NCI-H526 (cell line): ENCODE measurements around the gene SMC3.
A peak's percentile ranks its signal among the peaks of the same experiment; 100 is the strongest.

ENCODE experiments used
- DNase-seq, 2 experiments: peaks; one replicate each; lab custom pipeline; 2025; lab: John Stamatoyannopoulos, UW

SMC3 gene

DNA sequence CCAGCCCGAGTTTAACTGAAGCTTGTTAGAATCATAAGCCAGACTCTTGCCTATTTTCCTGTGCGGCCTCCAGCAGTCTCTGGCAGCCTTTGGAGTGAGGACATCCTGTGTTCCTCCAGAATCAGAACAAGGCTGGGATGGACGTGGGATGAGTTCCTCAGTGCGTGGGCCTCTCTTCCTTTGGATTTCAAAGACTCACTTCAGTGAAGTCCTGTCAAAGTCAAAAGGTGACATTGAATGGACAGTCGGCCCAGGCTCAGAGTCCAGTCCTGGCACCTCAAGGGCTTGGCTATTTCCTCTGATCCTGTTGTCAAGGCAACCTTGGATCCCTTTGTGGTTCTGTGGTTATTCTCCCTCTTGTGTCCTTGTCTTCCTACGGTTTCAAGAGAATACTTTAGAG, 21.4 kb upstream of the SMC3 start:
- DNase-seq = no peak

GRCh38 chr10:110546499-110547110, 20.9 kb upstream of the SMC3 start:
- DNase-seq = no peak

DNA sequence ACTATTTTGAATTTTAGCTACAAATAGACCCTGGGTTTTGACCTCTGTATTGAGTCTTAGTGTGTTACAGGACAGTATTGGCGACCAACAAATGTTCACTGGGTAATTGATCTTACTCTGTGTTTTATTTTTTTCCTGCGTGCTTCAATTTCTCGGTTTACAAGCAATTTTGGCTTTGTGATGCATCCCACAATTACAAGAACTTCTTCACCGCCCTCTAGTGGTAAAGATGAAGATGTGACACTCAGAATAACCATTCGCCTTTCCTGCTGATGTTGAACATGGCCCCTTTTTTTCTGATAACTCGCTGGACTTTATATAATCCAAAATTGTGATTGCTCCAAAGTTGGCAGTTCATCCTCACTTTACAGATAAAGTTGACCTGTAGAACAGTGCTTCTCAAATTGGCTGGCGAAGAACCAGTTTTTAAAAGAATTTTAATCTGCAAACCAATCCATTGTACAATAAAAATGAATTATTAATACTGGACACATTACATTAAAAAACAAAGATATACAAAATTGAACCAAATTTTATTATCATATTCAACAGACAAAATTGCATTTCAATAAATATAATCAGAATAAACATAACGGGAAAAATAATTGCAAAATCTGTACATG, 20.2 kb upstream of the SMC3 start:
- peak; percentile 28 to 55 for DNase-seq

DNA sequence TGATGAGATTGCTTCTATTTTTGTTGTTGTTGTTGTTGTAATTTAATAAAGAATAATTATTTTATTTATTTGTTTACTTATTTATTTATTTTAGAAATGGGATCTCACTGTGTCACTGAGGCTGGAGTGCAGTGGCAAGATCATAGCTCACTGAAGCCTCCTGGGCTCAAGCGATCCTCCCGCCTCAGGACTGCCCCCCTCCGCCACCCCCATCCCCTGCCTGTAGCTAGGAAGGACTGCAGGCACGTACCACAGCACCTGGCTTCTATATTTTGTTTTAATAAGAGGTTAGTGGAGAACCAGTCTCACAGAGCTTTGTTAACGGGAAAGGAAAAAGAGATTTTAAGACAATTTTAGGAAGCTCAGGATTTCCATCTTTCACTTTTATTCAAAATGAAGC, 19.5 kb upstream of the SMC3 start:
- no peak for DNase-seq

DNA sequence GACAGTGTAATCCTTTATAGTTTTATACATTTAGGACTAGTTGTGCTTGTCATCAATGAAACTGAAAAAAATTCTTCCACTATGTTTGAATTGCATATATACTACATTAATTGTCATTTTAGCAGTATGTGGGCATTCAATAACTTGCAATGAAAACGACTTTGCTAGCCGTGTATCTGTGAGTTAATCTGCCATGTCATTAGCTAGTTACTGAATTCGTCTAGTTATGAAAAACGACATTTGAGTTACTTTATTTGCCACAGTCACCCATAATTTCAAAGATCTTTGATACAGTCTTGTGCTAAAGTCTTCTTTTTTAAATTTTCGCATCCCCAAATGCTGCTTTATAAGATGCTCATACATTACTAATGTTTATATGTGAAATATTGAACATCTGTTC, 18.3 kb upstream of the SMC3 start:
- DNase-seq = no peak

DNA sequence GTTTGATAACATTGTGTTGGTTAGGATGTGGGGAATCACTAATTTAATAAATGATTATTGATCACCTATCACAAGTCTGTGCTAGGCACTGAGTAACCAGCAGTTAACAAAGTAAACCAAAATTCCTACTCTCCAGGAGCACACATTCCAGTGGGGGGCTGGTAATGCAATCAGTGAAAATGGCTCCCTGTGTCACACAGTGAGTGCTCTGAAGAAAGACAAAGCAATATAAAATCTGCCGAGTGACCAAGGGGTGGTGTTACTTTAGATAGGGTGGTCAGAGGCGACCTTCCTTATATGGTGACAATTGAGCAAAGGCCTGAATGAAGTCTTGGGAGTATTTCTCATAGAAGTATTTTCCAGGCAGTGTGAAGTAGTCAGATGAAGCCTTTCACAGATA, 13.6 kb upstream of the SMC3 start:
- no peak for DNase-seq

GRCh38 chr10:110556296-110556695, 11.2 kb upstream of the SMC3 start:
- no peak for DNase-seq

DNA sequence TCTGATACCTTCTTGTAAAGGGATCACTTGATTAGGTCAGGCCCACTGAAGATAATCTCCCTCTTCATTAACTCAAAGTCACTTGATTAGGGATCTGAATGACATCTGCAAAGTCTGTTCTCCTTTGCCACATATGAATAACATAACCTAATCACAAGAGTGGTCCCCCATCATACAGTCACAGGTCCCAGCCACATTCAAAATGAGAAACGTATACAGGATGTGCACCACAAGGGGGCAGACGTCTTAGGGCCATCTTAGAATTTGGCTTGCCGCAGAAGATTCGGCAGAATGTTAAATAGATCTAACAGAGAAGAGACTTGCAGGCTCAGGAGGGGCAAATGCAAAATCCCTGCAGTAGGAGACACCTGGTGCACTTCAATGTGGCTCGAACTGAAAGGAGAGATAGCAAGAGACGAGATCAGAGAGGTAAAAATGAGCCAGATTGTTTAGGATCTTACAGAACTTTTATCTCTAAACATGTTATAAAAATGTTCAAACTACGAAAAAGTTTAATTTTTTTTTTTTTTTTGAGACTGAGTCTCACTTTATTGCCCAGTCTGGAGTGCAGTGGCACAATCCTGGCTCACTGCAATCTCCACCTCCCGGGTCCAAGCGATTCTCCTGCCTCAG, 10.4 kb upstream of the SMC3 start:
- peak in 1 of 2 experiments; percentile 25 for DNase-seq

DNA sequence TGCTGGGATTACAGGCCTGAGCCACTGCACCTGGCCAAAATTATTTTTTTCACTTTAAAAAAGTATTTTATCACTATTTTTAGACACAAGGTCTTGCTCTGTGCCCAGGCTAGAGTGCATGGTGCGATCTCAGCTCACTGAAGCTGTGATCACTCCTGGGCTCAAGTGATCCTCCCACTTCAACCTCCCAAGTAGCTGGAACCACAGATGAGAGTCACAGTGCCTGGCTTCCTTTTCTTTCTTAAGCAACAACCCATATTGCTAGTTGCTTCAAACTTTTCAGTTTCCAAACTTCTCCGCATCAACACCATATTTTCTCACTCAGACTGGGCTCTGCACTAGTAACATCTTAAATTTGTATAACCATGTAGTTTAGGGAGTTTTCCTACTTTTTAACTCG, 9.5 kb upstream of the SMC3 start:
- DNase-seq = no peak

GRCh38 chr10:110560012-110560411, 7.5 kb upstream of the SMC3 start:
- no peak for DNase-seq

- DNase-seq = no peak
These were observed 6.2 kb upstream of the SMC3 start for GRCh38 chr10:110561292-110561691.

GRCh38 chr10:110562348-110562747, 5.1 kb upstream of the SMC3 start:
- no peak for DNase-seq

DNA sequence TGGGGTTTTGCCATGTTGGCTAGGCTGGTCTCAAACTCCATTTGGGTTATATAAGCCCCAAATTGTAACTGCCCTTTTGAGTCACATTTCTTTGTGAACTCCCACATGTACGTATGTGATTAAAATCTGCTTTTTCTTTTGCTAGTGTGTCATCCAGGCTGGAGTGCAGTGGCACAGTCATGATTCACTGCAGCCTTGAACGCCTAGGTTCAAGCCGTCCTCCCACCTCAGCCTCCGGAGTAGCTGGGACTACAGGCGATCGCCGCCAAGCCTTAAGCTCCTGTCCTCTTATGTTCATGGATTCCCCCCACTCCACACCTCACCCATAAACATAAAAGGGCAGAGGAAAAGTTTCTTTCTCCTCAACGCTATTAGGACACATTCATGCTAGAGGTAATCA, 4.4 kb upstream of the SMC3 start:
- DNase-seq = no peak

- DNase-seq = peak in 1 of 2 experiments; percentile 38
These were observed 859 bp upstream of the SMC3 start for GRCh38 chr10:110566472-110567200.

DNA sequence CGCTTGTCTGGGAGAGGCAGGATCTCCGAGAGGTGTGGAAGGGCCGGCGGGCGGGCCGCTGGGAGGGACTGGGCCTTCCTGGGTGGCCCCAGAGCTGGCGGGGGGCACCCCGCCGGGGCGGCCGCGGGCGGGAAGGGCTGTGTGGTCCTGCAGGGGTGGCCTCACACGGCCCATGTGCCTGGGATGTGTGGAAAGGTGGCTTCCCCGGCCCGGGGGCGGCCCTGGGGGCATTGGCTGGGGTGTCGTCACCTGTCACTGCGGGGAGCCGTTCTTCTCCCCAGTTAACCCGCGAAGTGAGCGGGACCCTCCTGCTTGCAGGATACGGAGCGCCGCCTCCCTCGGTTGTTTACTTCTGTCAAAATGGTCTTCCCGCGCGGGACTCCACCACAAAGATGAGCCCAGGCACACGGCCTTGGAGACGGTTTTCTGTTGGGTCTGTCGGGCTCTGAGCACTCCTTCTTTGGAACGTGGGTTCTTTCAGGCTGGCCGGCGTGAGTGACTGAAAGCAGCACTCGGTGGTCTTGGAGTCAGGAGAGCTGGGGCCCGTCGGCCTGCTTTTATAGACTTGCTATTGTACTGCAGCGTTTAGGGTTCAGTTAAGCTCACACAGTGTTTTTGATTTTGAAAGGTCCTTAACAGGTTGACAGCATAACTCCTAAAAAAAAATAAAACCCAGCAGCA, 700 bp downstream of the SMC3 start:
- DNase-seq = peak in 1 of 2 experiments; percentile 54

DNA sequence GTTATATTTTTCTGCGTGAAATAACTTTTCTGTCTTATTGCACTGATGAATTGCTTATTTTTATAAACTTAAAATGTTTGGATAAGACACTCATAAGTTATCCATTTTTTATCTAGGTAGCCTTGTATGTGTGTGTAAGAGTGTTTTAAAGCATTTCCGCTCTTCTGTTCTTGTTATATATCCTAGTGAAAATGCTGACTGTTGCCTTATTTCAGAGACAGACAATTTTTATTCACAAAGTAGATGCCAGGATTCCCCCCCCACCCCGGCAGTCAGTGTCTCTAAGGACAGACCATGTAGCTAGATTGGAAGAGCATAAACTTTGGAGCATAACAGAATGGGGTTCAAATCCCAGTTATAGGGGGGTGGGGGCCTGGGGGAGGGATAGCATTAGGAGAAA, 1.6 kb downstream of the SMC3 start:
- peak in 1 of 2 experiments; percentile 1 for DNase-seq

GRCh38 chr10:110569736-110570135, 2.2 kb downstream of the SMC3 start:
- DNase-seq = no peak

- no peak for DNase-seq
These were observed 3.7 kb downstream of the SMC3 start for GRCh38 chr10:110571093-110571743.

GRCh38 chr10:110572862-110573261, 5.4 kb downstream of the SMC3 start:
- no peak for DNase-seq

DNA sequence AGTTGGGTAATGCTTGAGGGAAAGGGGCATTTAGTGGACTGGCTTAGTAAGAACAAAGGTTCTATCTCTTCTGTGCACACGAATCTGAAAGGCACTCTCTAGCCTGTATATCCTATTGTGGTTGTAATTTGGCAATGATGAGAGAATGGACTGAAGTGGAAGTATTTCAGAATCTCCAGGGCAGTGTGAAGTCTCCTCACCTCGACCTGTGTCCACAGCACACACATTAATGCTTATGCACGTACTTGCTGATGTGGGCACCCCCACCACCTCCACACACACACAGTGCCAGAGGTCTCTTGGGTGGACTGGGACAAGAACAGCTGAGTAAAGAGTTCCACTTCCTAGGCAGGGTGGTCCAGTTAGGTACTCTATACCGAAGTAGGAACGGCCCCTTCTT, 6.9 kb downstream of the SMC3 start:
- no peak for DNase-seq

GRCh38 chr10:110576220-110576619, 8.7 kb downstream of the SMC3 start:
- no peak for DNase-seq

- DNase-seq = no peak
These were observed 9.6 kb downstream of the SMC3 start for GRCh38 chr10:110577056-110577455.
